NOMO-1 treated with dmso at 0.1 percent for 144 hours (cell line): ENCODE measurements around the gene MED1.
A peak's percentile ranks its signal among the peaks of the same experiment; 100 is the strongest.
"Not testable (repeated sequence)": the region's sequence is repeated elsewhere in the genome, so short reads cannot be mapped to it uniquely, and the experiment has no call there.

Experiments
- DNase-seq: peaks from one replicate; lab custom pipeline; 2025; ENCODE audit not compliant: unreplicated experiment; lab: John Stamatoyannopoulos, UW

MED1 gene, protein sequence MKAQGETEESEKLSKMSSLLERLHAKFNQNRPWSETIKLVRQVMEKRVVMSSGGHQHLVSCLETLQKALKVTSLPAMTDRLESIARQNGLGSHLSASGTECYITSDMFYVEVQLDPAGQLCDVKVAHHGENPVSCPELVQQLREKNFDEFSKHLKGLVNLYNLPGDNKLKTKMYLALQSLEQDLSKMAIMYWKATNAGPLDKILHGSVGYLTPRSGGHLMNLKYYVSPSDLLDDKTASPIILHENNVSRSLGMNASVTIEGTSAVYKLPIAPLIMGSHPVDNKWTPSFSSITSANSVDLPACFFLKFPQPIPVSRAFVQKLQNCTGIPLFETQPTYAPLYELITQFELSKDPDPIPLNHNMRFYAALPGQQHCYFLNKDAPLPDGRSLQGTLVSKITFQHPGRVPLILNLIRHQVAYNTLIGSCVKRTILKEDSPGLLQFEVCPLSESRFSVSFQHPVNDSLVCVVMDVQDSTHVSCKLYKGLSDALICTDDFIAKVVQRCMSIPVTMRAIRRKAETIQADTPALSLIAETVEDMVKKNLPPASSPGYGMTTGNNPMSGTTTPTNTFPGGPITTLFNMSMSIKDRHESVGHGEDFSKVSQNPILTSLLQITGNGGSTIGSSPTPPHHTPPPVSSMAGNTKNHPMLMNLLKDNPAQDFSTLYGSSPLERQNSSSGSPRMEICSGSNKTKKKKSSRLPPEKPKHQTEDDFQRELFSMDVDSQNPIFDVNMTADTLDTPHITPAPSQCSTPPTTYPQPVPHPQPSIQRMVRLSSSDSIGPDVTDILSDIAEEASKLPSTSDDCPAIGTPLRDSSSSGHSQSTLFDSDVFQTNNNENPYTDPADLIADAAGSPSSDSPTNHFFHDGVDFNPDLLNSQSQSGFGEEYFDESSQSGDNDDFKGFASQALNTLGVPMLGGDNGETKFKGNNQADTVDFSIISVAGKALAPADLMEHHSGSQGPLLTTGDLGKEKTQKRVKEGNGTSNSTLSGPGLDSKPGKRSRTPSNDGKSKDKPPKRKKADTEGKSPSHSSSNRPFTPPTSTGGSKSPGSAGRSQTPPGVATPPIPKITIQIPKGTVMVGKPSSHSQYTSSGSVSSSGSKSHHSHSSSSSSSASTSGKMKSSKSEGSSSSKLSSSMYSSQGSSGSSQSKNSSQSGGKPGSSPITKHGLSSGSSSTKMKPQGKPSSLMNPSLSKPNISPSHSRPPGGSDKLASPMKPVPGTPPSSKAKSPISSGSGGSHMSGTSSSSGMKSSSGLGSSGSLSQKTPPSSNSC (N-terminal part only)

DNA sequence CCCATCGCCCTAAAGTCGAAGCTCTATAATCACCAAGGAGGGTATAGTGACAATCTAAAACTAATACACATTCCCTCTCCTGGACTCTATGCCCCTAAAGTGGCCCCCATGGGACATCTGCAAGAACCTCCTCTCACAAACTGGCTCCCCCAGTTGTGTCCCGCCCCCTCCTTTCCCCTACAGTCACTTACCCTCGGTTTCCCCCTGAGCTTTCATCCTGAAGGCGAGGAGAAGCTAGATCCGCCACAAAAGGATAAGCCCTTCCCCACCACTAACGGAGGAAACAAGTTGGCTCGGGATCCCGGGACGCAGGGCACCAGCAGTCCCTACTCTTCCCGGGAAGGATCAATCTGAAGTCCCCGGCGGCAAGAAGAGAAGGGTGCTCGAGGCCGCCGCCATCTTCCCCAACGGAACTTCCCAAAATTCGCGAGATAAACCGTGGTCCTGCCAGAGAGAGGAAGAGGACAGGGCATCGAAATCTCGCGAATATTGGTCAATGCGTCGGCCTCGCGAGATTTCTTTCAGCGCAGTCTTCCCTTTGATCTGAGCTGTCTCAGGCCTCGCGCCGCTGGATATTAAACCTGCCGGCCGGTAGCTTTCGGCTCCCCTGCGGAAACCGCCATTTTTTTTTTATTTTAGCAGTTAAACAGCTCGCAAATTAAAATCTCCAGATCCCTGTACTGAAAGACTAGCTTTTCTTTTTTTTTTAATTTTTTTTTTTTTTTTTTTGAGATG lies at the start of gene MED1:
Gene MED1 (minus strand): TSS at position 417 of the 735 bp plus-strand sequence. CDS start 201 bp downstream, at position 216.
- DNase-seq, result peak; percentile 97

DNA sequence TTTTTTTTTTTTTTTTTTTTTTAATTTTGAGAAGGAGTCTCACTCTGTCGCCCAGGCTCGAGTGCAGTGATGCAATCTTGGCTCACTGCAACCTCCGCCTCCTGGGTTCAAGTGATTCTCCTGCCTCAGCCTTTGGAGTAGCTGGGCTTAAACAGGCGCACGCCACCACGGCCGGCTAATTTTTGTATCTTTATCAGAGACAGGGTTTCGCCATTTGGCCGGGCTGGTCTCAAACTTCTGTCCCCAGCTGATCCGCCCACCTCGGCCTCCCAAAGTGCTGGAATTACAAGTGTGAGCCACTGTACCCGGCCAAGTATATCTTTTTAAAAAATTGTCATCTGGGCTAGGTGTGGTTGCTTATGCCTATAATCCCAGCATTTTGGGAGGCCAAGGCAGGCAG lies 45.9 kb upstream of the MED1 start:
- not testable (repeated sequence) for DNase-seq

DNA sequence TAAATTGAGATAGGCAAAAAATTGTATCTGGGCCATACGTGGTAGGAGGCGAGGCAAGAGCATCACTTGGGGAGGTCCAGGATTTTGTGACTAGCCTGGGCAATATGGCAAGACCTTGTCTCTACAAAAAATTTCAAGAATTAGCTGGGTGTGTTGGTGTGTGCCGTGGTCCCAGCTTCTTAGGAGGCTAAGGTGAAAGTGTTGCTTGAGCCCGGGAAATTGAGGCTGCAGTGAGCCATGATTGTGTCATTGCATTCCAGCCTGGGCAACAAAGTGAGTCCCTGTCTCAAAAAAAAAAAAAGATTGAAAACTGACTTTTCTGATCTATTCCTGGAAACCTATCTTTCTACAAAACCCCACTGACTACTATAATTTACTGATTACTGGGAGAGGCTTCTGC lies 36.9 kb upstream of the MED1 start:
- no peak for DNase-seq

DNA sequence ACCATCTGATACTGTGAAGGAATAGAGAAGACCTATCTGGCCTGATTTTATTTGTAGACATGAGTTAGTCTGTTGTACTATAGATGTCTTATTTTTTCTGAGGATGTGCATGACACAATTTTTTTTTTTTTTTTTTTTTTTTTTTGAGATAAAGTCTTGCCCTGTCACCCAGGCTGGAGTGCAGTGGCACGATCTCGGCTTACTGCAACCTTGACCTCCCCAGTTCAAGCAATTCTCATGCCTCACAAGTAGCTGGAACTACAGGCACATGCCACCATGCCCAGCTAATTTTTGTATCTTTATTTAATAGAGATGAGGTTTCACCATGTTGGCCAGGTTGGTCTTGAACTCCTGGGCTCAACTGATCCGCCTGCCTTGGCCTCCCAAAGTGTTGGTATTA lies 36.4 kb upstream of the MED1 start:
- not testable (repeated sequence) for DNase-seq

DNA sequence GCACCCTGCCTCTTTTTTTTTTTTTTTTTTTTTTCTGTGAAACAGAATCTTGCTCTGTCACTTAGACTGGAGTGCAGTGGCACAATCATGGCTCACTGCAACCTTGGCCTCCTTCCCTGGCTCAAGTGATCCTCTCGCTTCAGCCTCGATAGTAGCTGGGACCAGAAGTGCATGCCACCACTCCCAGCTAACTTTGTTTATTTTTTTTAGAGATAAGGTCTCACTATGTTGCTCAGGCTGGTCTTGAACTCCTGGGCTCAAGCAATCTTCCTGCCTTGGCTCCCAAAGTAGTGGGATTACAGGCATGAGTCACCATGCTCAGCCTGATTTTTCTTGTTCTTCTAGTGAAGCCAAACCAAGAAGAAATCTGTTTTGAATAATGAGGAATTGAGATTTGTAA lies 35.2 kb upstream of the MED1 start:
- DNase-seq, result no peak

DNA sequence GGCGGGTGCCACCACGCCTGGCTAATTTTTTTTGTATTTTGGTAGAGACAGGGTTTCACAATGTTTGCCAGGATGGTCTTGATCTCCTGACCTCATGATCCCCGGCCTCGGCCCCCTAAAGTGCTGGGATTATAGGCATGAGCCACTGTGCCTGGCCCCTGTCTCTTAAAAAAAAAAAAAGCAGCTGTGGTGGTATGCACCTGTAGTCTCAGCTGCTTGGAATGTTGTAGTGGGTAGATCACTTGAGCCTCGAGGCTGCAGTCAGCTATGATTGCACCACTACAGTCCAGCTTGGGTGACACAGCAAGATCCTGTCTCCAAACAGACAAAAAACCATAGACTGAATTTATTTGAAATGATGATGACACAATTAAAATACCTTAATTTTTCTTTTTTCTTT lies 34.5 kb upstream of the MED1 start:
- DNase-seq, result no peak

DNA sequence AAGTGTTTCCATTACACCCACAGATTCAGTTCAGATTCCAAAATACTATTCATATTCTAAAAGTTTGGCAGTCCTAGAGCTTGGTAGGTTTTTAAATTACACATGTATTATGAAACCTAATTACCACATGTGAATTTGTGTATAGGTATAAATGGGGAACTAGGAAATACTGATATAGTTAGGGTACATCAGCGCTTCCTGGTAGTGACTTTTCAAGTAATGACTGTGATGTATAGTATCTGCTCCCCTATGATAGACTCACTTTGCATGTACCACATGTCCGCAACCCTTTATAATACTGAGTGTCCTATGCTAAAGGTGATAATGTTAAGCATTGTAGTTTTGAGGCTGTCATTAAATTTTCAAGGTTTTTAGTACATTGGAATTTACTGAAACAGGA lies 33.1 kb upstream of the MED1 start:
- no peak for DNase-seq

DNA sequence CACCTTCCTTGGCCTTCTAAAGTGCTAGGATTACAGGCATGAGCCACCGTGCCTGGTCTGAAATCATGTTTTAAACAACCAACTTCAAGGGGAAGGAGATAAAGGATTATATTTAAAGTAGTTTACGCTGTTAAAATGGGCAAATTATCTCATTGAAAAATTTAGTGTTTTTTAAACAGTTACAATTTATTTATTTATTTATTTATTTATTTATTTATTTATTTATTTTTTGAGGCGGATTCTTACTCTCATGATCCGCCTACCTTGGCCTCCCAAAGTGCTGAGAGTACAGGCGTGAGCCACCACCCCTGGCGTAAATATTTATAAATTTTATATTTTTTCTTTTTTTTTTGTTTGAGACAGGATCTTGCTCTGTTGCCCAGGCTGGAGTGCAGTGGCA lies 32.4 kb upstream of the MED1 start:
- DNase-seq, result no peak

DNA sequence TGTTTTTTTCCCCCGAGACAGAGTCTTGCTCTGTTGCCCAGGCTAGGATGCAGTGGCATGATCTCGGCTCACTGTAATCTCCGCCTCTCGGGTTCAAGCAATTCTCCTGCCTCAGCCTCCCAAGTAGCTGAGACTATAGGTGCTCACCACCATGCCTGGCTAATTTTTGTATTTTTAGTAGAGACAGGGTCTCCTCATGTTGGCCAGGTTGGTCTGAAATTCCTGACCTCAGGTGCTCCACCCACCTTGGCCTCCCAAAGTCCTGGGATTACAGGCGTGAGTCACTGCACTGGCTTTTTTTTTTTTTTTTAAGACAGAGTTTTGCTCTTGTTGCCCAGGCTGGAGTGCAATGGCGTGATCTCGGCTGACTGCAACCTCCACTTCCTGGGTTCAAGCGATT lies 28.6 kb upstream of the MED1 start:
- not testable (repeated sequence) for DNase-seq

DNA sequence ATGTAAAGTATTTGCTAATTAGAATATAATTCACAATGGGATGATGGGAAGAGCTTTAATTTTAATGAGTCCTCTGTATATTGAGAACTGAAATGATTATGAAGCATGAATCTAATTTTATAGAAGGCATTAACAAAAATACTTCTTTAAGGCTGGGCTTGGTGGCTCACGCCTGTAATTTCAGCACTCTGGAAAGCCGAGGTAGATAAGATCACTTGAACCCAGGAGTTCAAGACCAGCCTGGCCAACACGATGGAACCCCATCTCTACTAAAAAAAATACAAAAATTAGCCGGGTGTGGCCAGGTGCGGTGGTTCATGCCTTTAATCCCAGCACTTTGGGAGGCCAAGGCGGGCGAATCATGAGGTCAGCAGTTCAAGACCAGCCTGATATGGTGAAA lies 22.2 kb upstream of the MED1 start:
- no peak for DNase-seq

DNA sequence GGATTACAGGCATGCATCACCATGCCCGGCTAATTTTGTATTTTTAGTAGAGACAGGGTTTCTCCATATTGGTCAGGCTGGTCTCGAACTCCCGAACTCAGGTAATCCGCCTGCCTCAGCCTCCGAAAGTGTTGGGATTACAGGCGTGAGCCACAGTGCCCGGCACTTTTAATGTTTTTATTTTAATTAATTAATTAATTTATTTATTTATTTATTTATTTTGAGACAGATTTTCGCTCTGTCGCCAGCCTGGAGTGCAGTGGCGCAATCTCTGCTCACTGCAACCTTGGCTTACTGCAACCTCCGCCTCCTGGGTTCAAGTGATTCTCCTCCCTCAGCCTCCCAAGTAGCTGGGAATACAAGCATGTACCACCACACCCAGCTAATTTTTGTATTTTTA lies 17.5 kb upstream of the MED1 start:
- not testable (repeated sequence) for DNase-seq

DNA sequence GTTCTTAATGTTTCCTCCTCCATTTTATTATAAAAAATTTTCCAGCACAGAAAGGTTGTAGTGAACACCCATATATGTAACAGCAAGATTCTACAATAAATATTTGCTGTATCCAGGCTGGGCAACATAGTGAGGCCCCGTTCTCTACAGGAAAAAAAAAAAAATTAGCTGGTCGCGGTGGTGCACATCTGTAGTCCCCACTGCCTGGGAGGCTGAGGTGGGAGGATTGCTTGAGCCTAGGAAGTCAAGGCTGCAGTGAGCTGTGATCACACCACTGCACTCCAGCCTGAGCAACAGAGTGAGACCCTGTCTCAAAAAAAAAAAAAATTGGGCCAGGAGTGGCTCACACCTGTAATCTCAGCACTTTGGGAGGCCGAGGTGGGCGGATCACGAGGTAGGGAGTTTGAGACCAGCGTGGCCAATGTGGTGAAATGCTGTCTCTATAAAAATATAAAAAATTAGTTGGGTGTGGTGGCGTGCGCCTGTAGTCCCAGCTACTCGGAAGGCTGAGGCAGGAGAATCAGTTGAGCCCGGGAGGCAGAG lies 13.6 kb upstream of the MED1 start:
- not testable (repeated sequence) for DNase-seq

DNA sequence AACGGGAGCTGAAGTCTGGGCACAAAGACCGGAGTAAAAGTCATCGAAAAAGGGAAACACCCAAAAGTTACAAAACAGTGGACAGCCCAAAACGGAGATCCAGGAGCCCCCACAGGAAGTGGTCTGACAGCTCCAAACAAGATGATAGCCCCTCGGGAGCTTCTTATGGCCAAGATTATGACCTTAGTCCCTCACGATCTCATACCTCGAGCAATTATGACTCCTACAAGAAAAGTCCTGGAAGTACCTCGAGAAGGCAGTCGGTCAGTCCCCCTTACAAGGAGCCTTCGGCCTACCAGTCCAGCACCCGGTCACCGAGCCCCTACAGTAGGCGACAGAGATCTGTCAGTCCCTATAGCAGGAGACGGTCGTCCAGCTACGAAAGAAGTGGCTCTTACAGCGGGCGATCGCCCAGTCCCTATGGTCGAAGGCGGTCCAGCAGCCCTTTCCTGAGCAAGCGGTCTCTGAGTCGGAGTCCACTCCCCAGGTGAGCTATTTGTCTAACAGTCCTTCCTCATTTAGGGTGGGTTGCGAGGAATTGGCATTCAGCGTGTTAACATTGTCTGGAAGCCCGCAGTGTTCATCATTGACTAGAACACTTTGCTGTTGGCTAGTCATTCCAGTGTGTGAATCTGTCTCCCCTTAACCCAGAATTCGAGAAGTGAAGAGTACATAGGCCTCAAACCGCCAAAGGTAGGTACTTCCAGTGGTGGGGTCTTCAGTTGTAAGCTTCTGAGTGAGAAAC lies 11.7 kb upstream of the MED1 start:
- DNase-seq, result peak; percentile 6

DNA sequence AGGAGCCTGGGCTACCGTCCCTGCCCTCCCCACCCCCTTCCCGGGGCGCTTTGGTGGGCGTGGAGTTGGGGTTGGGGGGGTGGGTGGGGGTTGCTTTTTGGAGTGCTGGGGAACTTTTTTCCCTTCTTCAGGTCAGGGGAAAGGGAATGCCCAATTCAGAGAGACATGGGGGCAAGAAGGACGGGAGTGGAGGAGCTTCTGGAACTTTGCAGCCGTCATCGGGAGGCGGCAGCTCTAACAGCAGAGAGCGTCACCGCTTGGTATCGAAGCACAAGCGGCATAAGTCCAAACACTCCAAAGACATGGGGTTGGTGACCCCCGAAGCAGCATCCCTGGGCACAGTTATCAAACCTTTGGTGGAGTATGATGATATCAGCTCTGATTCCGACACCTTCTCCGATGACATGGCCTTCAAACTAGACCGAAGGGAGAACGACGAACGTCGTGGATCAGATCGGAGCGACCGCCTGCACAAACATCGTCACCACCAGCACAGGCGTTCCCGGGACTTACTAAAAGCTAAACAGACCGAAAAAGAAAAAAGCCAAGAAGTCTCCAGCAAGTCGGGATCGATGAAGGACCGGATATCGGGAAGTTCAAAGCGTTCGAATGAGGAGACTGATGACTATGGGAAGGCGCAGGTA lies 11.0 kb upstream of the MED1 start:
- DNase-seq, result no peak

DNA sequence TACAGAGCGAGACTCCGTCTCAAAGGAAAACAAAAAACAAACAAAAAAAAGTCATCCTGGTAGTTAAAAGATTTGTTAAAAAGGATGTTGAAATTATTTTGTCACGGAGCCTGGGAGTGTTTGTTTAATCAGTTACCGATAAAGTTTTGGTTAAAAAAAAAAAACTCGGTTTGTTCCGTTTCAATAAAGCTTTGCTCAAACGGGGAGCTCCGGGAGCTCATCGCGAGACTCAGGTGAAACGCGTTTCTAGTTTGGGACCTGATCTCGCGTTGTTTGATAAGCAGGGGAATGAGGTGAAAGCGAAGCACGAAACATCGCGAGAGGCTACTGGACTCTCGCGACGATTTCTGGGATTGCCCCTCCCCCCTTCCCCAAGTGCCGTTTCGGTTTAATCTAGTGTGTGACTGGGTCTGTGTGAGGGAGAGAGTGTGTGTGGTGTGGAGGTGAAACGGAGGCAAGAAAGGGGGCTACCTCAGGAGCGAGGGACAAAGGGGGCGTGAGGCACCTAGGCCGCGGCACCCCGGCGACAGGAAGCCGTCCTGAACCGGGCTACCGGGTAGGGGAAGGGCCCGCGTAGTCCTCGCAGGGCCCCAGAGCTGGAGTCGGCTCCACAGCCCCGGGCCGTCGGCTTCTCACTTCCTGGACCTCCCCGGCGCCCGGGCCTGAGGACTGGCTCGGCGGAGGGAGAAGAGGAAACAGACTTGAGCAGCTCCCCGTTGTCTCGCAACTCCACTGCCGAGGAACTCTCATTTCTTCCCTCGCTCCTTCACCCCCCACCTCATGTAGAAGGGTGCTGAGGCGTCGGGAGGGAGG lies 10.3 kb upstream of the MED1 start, which contains the start of gene CDK12:
Gene CDK12 (plus strand): TSS at position 374 of the 813 bp plus-strand sequence. CDS start 586 bp downstream, outside the sequence.
- DNase-seq, result peak; percentile 92

DNA sequence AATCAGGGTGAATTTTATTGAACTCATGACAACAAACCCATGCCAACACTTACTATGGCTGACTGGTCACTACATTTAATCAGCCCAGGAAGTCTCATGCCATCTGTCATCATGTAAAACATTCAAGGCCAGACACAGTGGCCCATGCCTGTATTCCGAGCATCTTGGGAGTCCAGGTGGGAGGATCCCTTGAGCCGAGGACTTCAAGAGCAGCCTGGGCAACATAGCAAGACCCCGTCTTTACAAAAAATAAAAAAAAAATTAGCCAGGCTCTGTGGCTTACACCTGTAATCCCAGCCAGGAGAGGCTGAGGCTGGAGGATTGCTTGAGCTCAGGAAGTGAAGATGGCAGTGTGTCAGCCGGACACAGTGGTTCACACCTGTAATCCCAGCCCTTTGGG lies 4.9 kb upstream of the MED1 start:
- DNase-seq, result no peak

DNA sequence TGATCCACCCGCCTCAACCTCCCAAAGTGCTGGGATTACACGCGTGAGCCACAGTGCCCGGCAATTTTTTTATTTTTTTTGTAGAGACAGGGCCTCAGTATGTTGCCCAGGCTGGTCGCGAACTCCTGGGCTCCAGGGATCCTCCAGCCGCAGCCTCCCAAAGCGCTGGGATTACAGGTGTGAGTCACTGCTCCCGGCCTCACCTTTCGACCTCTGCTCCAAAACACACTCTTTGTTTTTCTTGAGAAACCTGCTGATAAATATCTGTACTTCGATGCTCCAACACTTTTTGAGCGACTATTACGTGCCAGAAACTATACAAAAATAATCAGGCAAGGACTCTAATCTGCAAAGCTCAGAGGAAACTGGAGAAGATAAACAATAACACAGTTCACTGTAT lies 1.0 kb downstream of the MED1 start:
- no peak for DNase-seq

DNA sequence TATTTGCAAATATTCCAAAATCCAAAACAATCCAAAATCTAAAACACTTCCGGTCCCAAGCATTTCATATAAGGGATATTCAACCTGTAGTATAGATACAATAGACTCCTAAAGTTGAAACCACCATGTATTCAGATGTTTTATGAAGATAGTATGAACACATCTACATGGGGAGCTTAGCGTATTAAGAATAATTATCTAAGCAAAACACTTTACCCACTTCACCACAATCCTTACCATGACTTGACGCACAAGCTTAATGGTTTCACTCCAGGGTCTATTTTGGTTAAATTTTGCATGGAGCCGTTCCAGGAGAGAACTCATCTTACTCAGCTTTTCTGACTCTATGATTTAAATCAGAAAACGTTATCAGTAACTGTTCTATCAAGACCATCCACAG lies 3.5 kb downstream of the MED1 start:
- DNase-seq, result no peak
